Hematopoietic multipotent progenitor cell treated with erythropoietin and hydrocortisone succinate and interleukin-3 and kit ligand, for 17 days (in vitro differentiated cells): ENCODE measurements around the gene PIN1.
"Not testable (repeated sequence)": the region's sequence is repeated elsewhere in the genome, so short reads cannot be mapped to it uniquely, and the experiment has no call there.

Source experiments
- DNase-seq: peaks from one replicate; pipeline ENCODE4 v3.0.0-alpha.2; 2015; ENCODE audit warnings: low spot score

The PIN1 gene

GRCh38 chr19:9834726-9835506, at the start of gene PIN1:
TSS of gene PIN1 (plus strand) at chr19:9835318. CDS start at chr19:9835345, 27 bp downstream.
- DNase-seq, result peak; percentile 99

GRCh38 chr19:9785367-9786331, 49.5 kb upstream of the PIN1 start:
- peak; percentile 56 for DNase-seq

GRCh38 chr19:9786342-9786741, 48.8 kb upstream of the PIN1 start:
- DNase-seq, result no peak

GRCh38 chr19:9786819-9787218, 48.3 kb upstream of the PIN1 start:
- no peak for DNase-seq

- DNase-seq, result not testable (repeated sequence)
These were observed 46.5 kb upstream of the PIN1 start for GRCh38 chr19:9788604-9789003.

GRCh38 chr19:9789066-9789465, 46.1 kb upstream of the PIN1 start:
- DNase-seq, result no peak

GRCh38 chr19:9789579-9789978, 45.5 kb upstream of the PIN1 start:
- not testable (repeated sequence) for DNase-seq

- not testable (repeated sequence) for DNase-seq
These were observed 44.1 kb upstream of the PIN1 start for GRCh38 chr19:9791073-9791367.

GRCh38 chr19:9791552-9792205, 43.4 kb upstream of the PIN1 start:
- DNase-seq, result peak; percentile 78

- DNase-seq, result peak; percentile 65
These were observed 42.7 kb upstream of the PIN1 start for GRCh38 chr19:9792206-9793070.

- DNase-seq, result no peak
These were observed 42.0 kb upstream of the PIN1 start for GRCh38 chr19:9793071-9793591.

- peak; percentile 89 for DNase-seq
These were observed 38.9 kb upstream of the PIN1 start for GRCh38 chr19:9796113-9796773.

- DNase-seq, result no peak
These were observed 37.2 kb upstream of the PIN1 start for GRCh38 chr19:9797871-9798270.

GRCh38 chr19:9799162-9799561, 36.0 kb upstream of the PIN1 start:
- no peak for DNase-seq

GRCh38 chr19:9801976-9802375, 33.1 kb upstream of the PIN1 start:
- no peak for DNase-seq

GRCh38 chr19:9806803-9807202, 28.3 kb upstream of the PIN1 start:
- no peak for DNase-seq

GRCh38 chr19:9808855-9809824, 26.0 kb upstream of the PIN1 start:
- DNase-seq, result no peak

- no peak for DNase-seq
These were observed 24.0 kb upstream of the PIN1 start for GRCh38 chr19:9811139-9811538.

- no peak for DNase-seq
These were observed 16.9 kb upstream of the PIN1 start for GRCh38 chr19:9818175-9818733.
